ENCODE data around the gene WDR55.
"Not testable (repeated sequence)": the region's sequence is repeated elsewhere in the genome, so short reads cannot be mapped to it uniquely, and the experiment has no call there.

DNA sequence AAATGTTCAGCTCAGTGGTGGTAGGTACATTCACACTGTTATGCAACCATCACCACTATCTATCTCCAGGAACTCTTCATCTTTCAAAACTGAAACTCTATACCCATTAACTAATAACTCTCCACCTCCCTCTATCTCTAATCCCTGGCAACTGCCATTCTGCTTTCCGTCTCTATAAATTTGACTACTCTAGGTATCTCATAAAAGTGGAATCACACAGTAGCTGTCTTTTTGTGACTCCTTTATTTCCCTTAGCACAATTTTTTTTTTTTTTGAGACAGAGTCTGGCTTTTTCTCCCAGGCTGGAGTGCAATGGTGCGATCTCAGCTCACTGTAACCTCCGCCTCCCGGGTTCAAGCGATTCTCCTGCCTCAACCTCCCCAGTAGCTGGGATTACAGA lies 56.7 kb downstream of the WDR55 start:
- TF ChIP-seq POLR2AphosphoS5 (IDR thresholded peaks at IDR 0.05; ENCODE audit: borderline replicate concordance, low read depth, low read length); EZH2 (IDR thresholded peaks at IDR 0.05); FOXP2 (optimal IDR thresholded peaks at IDR 0.05; ENCODE audit: control extremely low read depth, extremely low read length, insufficient read depth): not testable (repeated sequence)

All from SK-N-MC (cell line).